Endothelial cell of umbilical vein (primary cell): ENCODE results near the gene PLXDC2. TPM values are rescaled to one million over a fixed set of nuclear protein-coding genes. Genes with fewer than 3 reads are reported as not detected.

Experiments
- BruUV-seq: library from RNA; stranded (reverse); fragments of 400-500 nt; replicated peaks from 2 replicates; lab custom pipeline; 2021; lab: Mats Ljungman, UMichigan
- CTCF ChIA-PET: fragments of 300-600, 350-600 bp; sonication (Branson Sonifier 250); formaldehyde crosslinking; loops from one replicate; lab custom pipeline; 2021; ENCODE audit warnings: antibody characterized with exemption, inconsistent platforms; lab: Charles Lee
- POLR2A ChIA-PET: fragments of 300-600, 350-600 bp; sonication (Branson Sonifier 250); formaldehyde crosslinking; loops from one replicate; lab custom pipeline; 2021; ENCODE audit warnings: antibody characterized with exemption, inconsistent platforms; lab: Charles Lee
- DNase-seq: peaks from one replicate; pipeline ENCODE4 v3.0.0-alpha.2; 2011; ENCODE audit warnings: low read depth, low spot score
- FAIRE-seq: peaks from 2 replicates; lab custom pipeline; 2011; peaks lifted over from hg19 to GRCh38; lab: Jason Lieb, UNC
- H2AFZ ChIP-seq: 2 replicates; pipeline ENCODE4 v1.6.0; 2012; ENCODE audit warnings: low read depth, low read length, control low read depth, inconsistent platforms
- H3K27ac ChIP-seq: 2 replicates; pipeline ENCODE4 v1.5.1; 2011; ENCODE audit warnings: low read depth, mild to moderate bottlenecking, control low read depth, low read length, moderate library complexity; ENCODE audit not compliant: insufficient read depth
- H3K27me3 ChIP-seq, 2 experiments: 2 replicates each; pipeline versions ENCODE4 v1.6.0 to v1.6.1; 2011; ENCODE audit warnings: low read length in 2 of 2, mixed read lengths in 1 of 2; ENCODE audit not compliant: control insufficient read depth in 2 of 2, insufficient read depth in 2 of 2
- H3K36me3 ChIP-seq, 2 experiments: 2 replicates in 1 of 2; 3 replicates in 1 of 2; pipeline ENCODE4 v1.5.1; 2011; ENCODE audit warnings: low read length in 2 of 2, mild to moderate bottlenecking in 1 of 2, moderate library complexity in 1 of 2; ENCODE audit not compliant: control insufficient read depth in 2 of 2, insufficient read depth in 2 of 2; ENCODE audit errors: extremely low read depth in 1 of 2
- H3K4me1 ChIP-seq: 3 replicates; pipeline ENCODE4 v1.5.1; 2011; ENCODE audit warnings: mild to moderate bottlenecking, low read length; ENCODE audit not compliant: control insufficient read depth, insufficient read depth; ENCODE audit errors: extremely low read depth
- H3K4me2 ChIP-seq: 2 replicates; pipeline ENCODE4 v1.6.1; 2011; ENCODE audit warnings: low read length, control low read depth, mixed read lengths; ENCODE audit not compliant: insufficient read depth
- H3K4me3 ChIP-seq, 3 experiments: fragments of 200-600 bp in 1 of 3; sonication (generic), shearing (Covaris generic) in 1 of 3; replicated peaks in 1 of 3; 2 replicates each; pipeline ENCODE4 v1.5.1; 2011 to 2016; ENCODE audit warnings: control low read depth in 3 of 3, low read length in 3 of 3, mild to moderate bottlenecking in 2 of 3, inconsistent platforms in 1 of 3, low read depth in 1 of 3, moderate library complexity in 1 of 3; ENCODE audit not compliant: insufficient read depth in 1 of 3
- H3K79me2 ChIP-seq: 2 replicates; pipeline ENCODE4 v1.6.0; 2012; ENCODE audit warnings: low read length, inconsistent platforms; ENCODE audit not compliant: control insufficient read depth, insufficient read depth
- H3K9ac ChIP-seq: replicated peaks from 2 replicates; pipeline ENCODE3; 2011; ENCODE audit warnings: low read length, control low read depth; ENCODE audit not compliant: insufficient read depth; ENCODE audit errors: extremely low read depth
- H3K9me1 ChIP-seq: replicated peaks from 3 replicates; pipeline ENCODE4 v1.6.0; 2011; ENCODE audit warnings: mild to moderate bottlenecking, low read length; ENCODE audit not compliant: control insufficient read depth, insufficient read depth; ENCODE audit errors: extremely low read depth
- H3K9me3 ChIP-seq: replicated peaks from 2 replicates; pipeline ENCODE4 v1.5.1; 2012; ENCODE audit warnings: low read length, inconsistent platforms; ENCODE audit not compliant: control insufficient read depth, insufficient read depth
- H4K20me1 ChIP-seq: replicated peaks from 2 replicates; pipeline ENCODE3; 2011; ENCODE audit warnings: mild to moderate bottlenecking, low read length; ENCODE audit not compliant: control insufficient read depth, insufficient read depth; ENCODE audit errors: extremely low read depth
- EZH2 ChIP-seq: IDR thresholded peaks from 2 replicates; pipeline ENCODE4 v1.6.1; 2012; ENCODE audit warnings: borderline replicate concordance, low read depth, mild to moderate bottlenecking, moderate library complexity, low read length, inconsistent platforms; ENCODE audit not compliant: severe bottlenecking
- FOS ChIP-seq: IDR thresholded peaks from 2 replicates; pipeline ENCODE4 v1.6.1; 2011; ENCODE audit warnings: mild to moderate bottlenecking, low read length, moderate library complexity, borderline replicate concordance; ENCODE audit not compliant: insufficient read depth
- GATA2 ChIP-seq: IDR thresholded peaks from 2 replicates; pipeline ENCODE4 v1.7.0; 2011; ENCODE audit warnings: low read depth, mild to moderate bottlenecking, moderate library complexity, mixed read lengths, low read length; ENCODE audit not compliant: insufficient read length, insufficient read depth
- JUN ChIP-seq: IDR thresholded peaks from 2 replicates; pipeline ENCODE4 v1.6.1; 2011; ENCODE audit warnings: borderline replicate concordance, low read depth; ENCODE audit not compliant: insufficient read length, insufficient read depth
- MYC ChIP-seq: IDR thresholded peaks from one replicate; pipeline ENCODE4 v1.6.1; 2011; ENCODE audit warnings: mild to moderate bottlenecking, low read depth, low read length
- POLR2A ChIP-seq: IDR thresholded peaks from 2 replicates; pipeline ENCODE4 v1.6.1; 2012; ENCODE audit warnings: low read depth, mild to moderate bottlenecking, control low read depth, low read length
- POLR2AphosphoS5 ChIP-seq: IDR thresholded peaks from 2 replicates; pipeline ENCODE4 v1.6.1; 2012; ENCODE audit warnings: low read depth, mild to moderate bottlenecking, control low read depth, low read length, moderate library complexity; ENCODE audit not compliant: insufficient read depth
- dilution Hi-C: fragments of 300-500 bp; cut with MboI; formaldehyde crosslinking; loops from one replicate; pipeline ENCODE4 v1.15.0; 2019; ENCODE audit warnings: low sequenced_read_pairs; ENCODE audit not compliant: extremely low pct_ligation_motif_present
- intact Hi-C: fragments of 100-400 bp; cut with micrococcal nuclease; formaldehyde crosslinking; loops from one replicate; pipeline ENCODE4 v1.10.0; 2022
- polyA plus RNA-seq, 4 experiments: library from polyadenylated mRNA; depleted of rRNA in 3 of 4; stranded (reverse) in 3 of 4; unstranded in 1 of 4; fragments of >200 nt; gene quantifications; 2 replicates each; pipeline versions ENCODE4 v1.2.1 to v1.2.3, GENCODE V29; 2011 to 2012; ENCODE audit warnings: missing spikeins in 1 of 4
- total RNA-seq: library from RNA; stranded (reverse); gene quantifications from 2 replicates; pipeline ENCODE4 v1.2.3, GENCODE V29; 2021
- TF ChIP-seq, protein P1 (sequence below): IDR thresholded peaks from 2 replicates; pipeline ENCODE4 v1.6.1; 2011; ENCODE audit not compliant: insufficient read depth, insufficient read length
- TF ChIP-seq, protein P2 (sequence below), 2 donors: IDR thresholded peaks; 1 replicate in 1 of 2; 2 replicates in 1 of 2; pipeline ENCODE4 v1.5.1; 2011; ENCODE audit warnings: low read length in 2 of 2, mild to moderate bottlenecking in 2 of 2, moderate library complexity in 2 of 2, control low read depth in 1 of 2, inconsistent platforms in 1 of 2, low read depth in 1 of 2; ENCODE audit not compliant: insufficient read depth in 1 of 2; ENCODE audit errors: extremely low read depth in 1 of 2

Gene PLXDC2
- total and polyA plus RNA-seq, 2 donors (not counting 3 experiments of a cell fraction or from before 2014, with no cell fraction given) = 0.32 to 1.2 TPM

DNA sequence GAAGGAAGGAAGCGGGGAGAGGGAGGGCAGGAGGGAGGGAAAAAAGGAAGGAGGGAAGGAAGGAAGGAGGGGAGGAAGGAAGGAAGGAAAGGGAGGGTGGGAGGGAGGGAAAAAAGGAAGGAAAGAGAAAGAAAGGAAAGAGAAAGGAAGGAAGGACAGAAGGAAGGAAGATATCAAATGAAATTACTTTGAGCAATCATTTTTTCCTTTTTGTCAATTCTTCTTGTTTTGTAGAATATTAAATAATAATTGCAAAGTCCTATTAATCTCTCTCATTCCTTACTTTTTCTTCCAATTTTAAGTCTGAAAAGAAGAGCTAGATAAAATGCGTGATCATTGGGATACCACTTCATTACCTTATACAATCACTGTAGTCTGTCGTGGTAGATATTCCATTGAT, 117.5 kb downstream of the PLXDC2 start:
- Histone ChIP-seq H2AFZ (no peak overlapping the region), H3K4me3 (no peak overlapping the region), H3K9ac (no peak overlapping the region), H3K27me3 (no peaks in the 10 kb centered on the region), H3K79me2 (no peaks in the 10 kb centered on the region), H3K4me1 (peaks cover 27% of the 10 kb centered on the region), H3K4me2 (no peak overlapping the region), H3K9me1 (no peaks in the 10 kb centered on the region), H4K20me1 (no peaks in the 10 kb centered on the region), H3K36me3 (no peaks in the 10 kb centered on the region), H3K9me3 (no peaks in the 10 kb centered on the region), H3K27ac (no peak overlapping the region)
- no TSS peak for BruUV-seq
- dilution Hi-C loops (no loop called here), intact Hi-C loops (loop anchor here (5.0 kb wide), 1 partner anchor 116 kb away; the partner anchor contains the start of gene PLXDC2)
- ChIA-PET CTCF (no interaction called here), POLR2A (no interaction called here)
- FAIRE-seq = no peak
- DNase-seq = no peak
- TF ChIP-seq JUN (no peak), EZH2 (no peak), FOS (no peak), MYC (no peak), POLR2A (no peak), GATA2 (no peak), POLR2AphosphoS5 (no peak)
- TF ChIP-seq, protein P1, sequence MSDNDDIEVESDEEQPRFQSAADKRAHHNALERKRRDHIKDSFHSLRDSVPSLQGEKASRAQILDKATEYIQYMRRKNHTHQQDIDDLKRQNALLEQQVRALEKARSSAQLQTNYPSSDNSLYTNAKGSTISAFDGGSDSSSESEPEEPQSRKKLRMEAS = no peak
- TF ChIP-seq, protein P2, sequence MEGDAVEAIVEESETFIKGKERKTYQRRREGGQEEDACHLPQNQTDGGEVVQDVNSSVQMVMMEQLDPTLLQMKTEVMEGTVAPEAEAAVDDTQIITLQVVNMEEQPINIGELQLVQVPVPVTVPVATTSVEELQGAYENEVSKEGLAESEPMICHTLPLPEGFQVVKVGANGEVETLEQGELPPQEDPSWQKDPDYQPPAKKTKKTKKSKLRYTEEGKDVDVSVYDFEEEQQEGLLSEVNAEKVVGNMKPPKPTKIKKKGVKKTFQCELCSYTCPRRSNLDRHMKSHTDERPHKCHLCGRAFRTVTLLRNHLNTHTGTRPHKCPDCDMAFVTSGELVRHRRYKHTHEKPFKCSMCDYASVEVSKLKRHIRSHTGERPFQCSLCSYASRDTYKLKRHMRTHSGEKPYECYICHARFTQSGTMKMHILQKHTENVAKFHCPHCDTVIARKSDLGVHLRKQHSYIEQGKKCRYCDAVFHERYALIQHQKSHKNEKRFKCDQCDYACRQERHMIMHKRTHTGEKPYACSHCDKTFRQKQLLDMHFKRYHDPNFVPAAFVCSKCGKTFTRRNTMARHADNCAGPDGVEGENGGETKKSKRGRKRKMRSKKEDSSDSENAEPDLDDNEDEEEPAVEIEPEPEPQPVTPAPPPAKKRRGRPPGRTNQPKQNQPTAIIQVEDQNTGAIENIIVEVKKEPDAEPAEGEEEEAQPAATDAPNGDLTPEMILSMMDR (IDR thresholded peaks at IDR 0.05; ENCODE audit: extremely low read depth in 1 of 2, insufficient read depth in 1 of 2, low read depth in 1 of 2, low read length in 2 of 2) = no peak
